ENCODE results near the gene DHRS13.
"Not testable (repeated sequence)": the region's sequence is repeated elsewhere in the genome, so short reads cannot be mapped to it uniquely, and the experiment has no call there.

The DHRS13 gene

GRCh38 chr17:28848667-28849066 is 54.2 kb downstream of the DHRS13 start:
- TF ChIP-seq CTCF (conservative IDR thresholded peaks at IDR 0.05; ENCODE audit: low read depth, low read length): peak; percentile 38
- not testable (repeated sequence) for DNase-seq (ENCODE audit: low read depth); H3K4me3 ChIP-seq (ENCODE audit: low read depth, low read length)

All from choroid plexus epithelial cell (primary cell).